Activated naive CD4-positive, alpha-beta T cell treated with anti-CD3 and anti-CD28 coated beads, Interleukin-2, amount 10 ng/mL, durations not matched to agents 7 days and 5 days (primary cell): Measurements from ENCODE around the gene GAREM1.

Source experiments
- CTCF ChIA-PET: fragments of 350-600 bp; sonication (Branson Sonifier 250); formaldehyde crosslinking; loops from one replicate; lab custom pipeline; 2021; ENCODE audit warnings: antibody characterized with exemption; lab: Charles Lee
- DNase-seq: peaks from one replicate; pipeline ENCODE4 v3.0.0-alpha.2; 2020
- H3K27ac Mint-ChIP-seq: one replicate; pipeline ENCODE4 v1.8.0; 2021; ENCODE audit warnings: mild to moderate bottlenecking, moderate library complexity, mixed read lengths
- H3K27me3 Mint-ChIP-seq: one replicate; pipeline ENCODE4 v1.8.0; 2021; ENCODE audit warnings: mild to moderate bottlenecking, mixed read lengths
- H3K36me3 Mint-ChIP-seq: one replicate; pipeline ENCODE4 v1.8.0; 2021; ENCODE audit warnings: mixed read lengths
- H3K4me1 Mint-ChIP-seq: one replicate; pipeline ENCODE4 v1.8.0; 2021; ENCODE audit warnings: mixed read lengths
- H3K4me3 Mint-ChIP-seq: one replicate; pipeline ENCODE4 v1.8.0; 2021; ENCODE audit warnings: mild to moderate bottlenecking, moderate library complexity, mixed read lengths
- H3K9me3 Mint-ChIP-seq: one replicate; pipeline ENCODE4 v1.8.0; 2021; ENCODE audit warnings: mixed read lengths

GAREM1 gene

GRCh38 chr18:32333781-32334180 lies 136.9 kb downstream of the GAREM1 start:
- no peak for DNase-seq
- H3K27ac Mint-ChIP-seq: no peak overlapping the region

GRCh38 chr18:32332708-32333107 lies 138.0 kb downstream of the GAREM1 start:
- DNase-seq: no peak
- no peaks in the 10 kb centered on the region for H3K9me3 Mint-ChIP-seq
- CTCF ChIA-PET: interaction anchor here (0.7 kb wide), 1 partner anchor 1252 kb away, joined by 3 read pairs; no protein-coding TSS in a partner anchor

More at GRCh38 chr18:32333781-32334180, 136.9 kb downstream of the GAREM1 start:
- no peaks in the 10 kb centered on the region for H3K36me3 Mint-ChIP-seq
- no peaks in the 10 kb centered on the region for H3K9me3 Mint-ChIP-seq
- no peaks in the 10 kb centered on the region for H3K27me3 Mint-ChIP-seq
- no peak overlapping the region for H3K4me3 Mint-ChIP-seq
- H3K4me1 Mint-ChIP-seq: no peaks in the 10 kb centered on the region
- CTCF ChIA-PET: no interaction called here

GRCh38 chr18:32328974-32329373 lies 141.7 kb downstream of the GAREM1 start:
- DNase-seq: no peak
- Mint-ChIP-seq H3K27ac (no peak overlapping the region), H3K36me3 (no peaks in the 10 kb centered on the region), H3K4me1 (no peaks in the 10 kb centered on the region), H3K27me3 (no peaks in the 10 kb centered on the region), H3K4me3 (no peak overlapping the region), H3K9me3 (no peaks in the 10 kb centered on the region)
- CTCF ChIA-PET: no interaction called here

More at GRCh38 chr18:32332708-32333107, 138.0 kb downstream of the GAREM1 start:
- no peak overlapping the region for H3K27ac Mint-ChIP-seq
- H3K27me3 Mint-ChIP-seq: no peaks in the 10 kb centered on the region
- no peaks in the 10 kb centered on the region for H3K36me3 Mint-ChIP-seq
- no peak overlapping the region for H3K4me3 Mint-ChIP-seq
- no peaks in the 10 kb centered on the region for H3K4me1 Mint-ChIP-seq

- Mint-ChIP-seq H3K36me3 (no peaks in the 10 kb centered on the region), H3K27me3 (no peaks in the 10 kb centered on the region), H3K27ac (no peak overlapping the region), H3K9me3 (no peaks in the 10 kb centered on the region), H3K4me1 (no peaks in the 10 kb centered on the region), H3K4me3 (no peak overlapping the region)
- CTCF ChIA-PET: no interaction called here
- DNase-seq: no peak
These were observed 142.3 kb downstream of the GAREM1 start for GRCh38 chr18:32328379-32328778.

- Mint-ChIP-seq H3K4me3 (no peak overlapping the region), H3K36me3 (no peaks in the 10 kb centered on the region), H3K9me3 (no peaks in the 10 kb centered on the region), H3K27me3 (no peaks in the 10 kb centered on the region), H3K4me1 (no peaks in the 10 kb centered on the region), H3K27ac (no peak overlapping the region)
- DNase-seq: no peak
- CTCF ChIA-PET: no interaction called here
These were observed 144.0 kb downstream of the GAREM1 start for GRCh38 chr18:32326450-32327308.

GRCh38 chr18:32324181-32324580 lies 146.5 kb downstream of the GAREM1 start:
- Mint-ChIP-seq H3K4me3 (no peak overlapping the region), H3K36me3 (no peaks in the 10 kb centered on the region), H3K27me3 (no peaks in the 10 kb centered on the region), H3K27ac (no peak overlapping the region), H3K4me1 (no peaks in the 10 kb centered on the region), H3K9me3 (no peaks in the 10 kb centered on the region)
- CTCF ChIA-PET: no interaction called here
- no peak for DNase-seq

- H3K9me3 Mint-ChIP-seq: no peaks in the 10 kb centered on the region
- no peak overlapping the region for H3K4me3 Mint-ChIP-seq
- no peaks in the 10 kb centered on the region for H3K27me3 Mint-ChIP-seq
- no peak for DNase-seq
- no peaks in the 10 kb centered on the region for H3K4me1 Mint-ChIP-seq
- no peak overlapping the region for H3K27ac Mint-ChIP-seq
- H3K36me3 Mint-ChIP-seq: no peaks in the 10 kb centered on the region
- CTCF ChIA-PET: no interaction called here
These were observed 148.9 kb downstream of the GAREM1 start for GRCh38 chr18:32321826-32322225.

- Mint-ChIP-seq H3K4me1 (no peaks in the 10 kb centered on the region), H3K36me3 (no peaks in the 10 kb centered on the region), H3K9me3 (no peaks in the 10 kb centered on the region), H3K27me3 (no peaks in the 10 kb centered on the region), H3K4me3 (no peak overlapping the region), H3K27ac (no peak overlapping the region)
- DNase-seq: no peak
- CTCF ChIA-PET: no interaction called here
These were observed 151.6 kb downstream of the GAREM1 start for GRCh38 chr18:32319084-32319483.

- Mint-ChIP-seq H3K9me3 (no peaks in the 10 kb centered on the region), H3K4me1 (no peaks in the 10 kb centered on the region), H3K27ac (no peak overlapping the region), H3K4me3 (no peak overlapping the region), H3K27me3 (no peaks in the 10 kb centered on the region), H3K36me3 (no peaks in the 10 kb centered on the region)
- DNase-seq: no peak
- CTCF ChIA-PET: no interaction called here
These were observed 152.1 kb downstream of the GAREM1 start for GRCh38 chr18:32318581-32318980.

GRCh38 chr18:32317651-32318050 lies 153.0 kb downstream of the GAREM1 start:
- Mint-ChIP-seq H3K27me3 (no peaks in the 10 kb centered on the region), H3K4me3 (no peak overlapping the region), H3K36me3 (no peaks in the 10 kb centered on the region), H3K27ac (no peak overlapping the region), H3K4me1 (no peaks in the 10 kb centered on the region), H3K9me3 (no peaks in the 10 kb centered on the region)
- no peak for DNase-seq
- CTCF ChIA-PET: interaction anchor here (1.1 kb wide), 1 partner anchor 157 kb away, joined by 3 read pairs; no protein-coding TSS in a partner anchor

- CTCF ChIA-PET: no interaction called here
- H3K36me3 Mint-ChIP-seq: no peaks in the 10 kb centered on the region
- no peak overlapping the region for H3K27ac Mint-ChIP-seq
- H3K4me3 Mint-ChIP-seq: no peak overlapping the region
- H3K9me3 Mint-ChIP-seq: no peaks in the 10 kb centered on the region
- H3K4me1 Mint-ChIP-seq: no peaks in the 10 kb centered on the region
- DNase-seq: no peak
- H3K27me3 Mint-ChIP-seq: no peaks in the 10 kb centered on the region
These were observed 154.8 kb downstream of the GAREM1 start for GRCh38 chr18:32315881-32316280.

- Mint-ChIP-seq H3K27me3 (no peaks in the 10 kb centered on the region), H3K9me3 (no peaks in the 10 kb centered on the region), H3K4me3 (no peak overlapping the region), H3K27ac (no peak overlapping the region), H3K4me1 (no peaks in the 10 kb centered on the region), H3K36me3 (no peaks in the 10 kb centered on the region)
- no peak for DNase-seq
- CTCF ChIA-PET: no interaction called here
These were observed 159.9 kb downstream of the GAREM1 start for GRCh38 chr18:32310774-32311173.

GRCh38 chr18:32310101-32310500 lies 160.6 kb downstream of the GAREM1 start:
- Mint-ChIP-seq H3K9me3 (no peaks in the 10 kb centered on the region), H3K36me3 (no peaks in the 10 kb centered on the region), H3K27me3 (no peaks in the 10 kb centered on the region), H3K4me3 (no peak overlapping the region), H3K27ac (no peak overlapping the region), H3K4me1 (no peaks in the 10 kb centered on the region)
- no peak for DNase-seq
- CTCF ChIA-PET: interaction anchor here (1.4 kb wide), 1 partner anchor 21 kb away, joined by 4 read pairs; no protein-coding TSS in a partner anchor

- H3K27me3 Mint-ChIP-seq: no peaks in the 10 kb centered on the region
- no peak overlapping the region for H3K4me3 Mint-ChIP-seq
- no peak overlapping the region for H3K27ac Mint-ChIP-seq
- H3K4me1 Mint-ChIP-seq: no peaks in the 10 kb centered on the region
- CTCF ChIA-PET: no interaction called here
- H3K9me3 Mint-ChIP-seq: no peaks in the 10 kb centered on the region
- no peaks in the 10 kb centered on the region for H3K36me3 Mint-ChIP-seq
- no peak for DNase-seq
These were observed 162.1 kb downstream of the GAREM1 start for GRCh38 chr18:32308493-32309120.

- no peak for DNase-seq
- H3K36me3 Mint-ChIP-seq: no peaks in the 10 kb centered on the region
- CTCF ChIA-PET: interaction anchor here (0.6 to 0.8 kb wide), 2 partner anchors 10 to 14 kb away, joined by 3 to 4 read pairs; no protein-coding TSS in a partner anchor
- no peaks in the 10 kb centered on the region for H3K27me3 Mint-ChIP-seq
- no peaks in the 10 kb centered on the region for H3K4me1 Mint-ChIP-seq
- H3K4me3 Mint-ChIP-seq: no peak overlapping the region
- H3K9me3 Mint-ChIP-seq: no peaks in the 10 kb centered on the region
- H3K27ac Mint-ChIP-seq: no peak overlapping the region
These were observed 167.3 kb downstream of the GAREM1 start for GRCh38 chr18:32303400-32303799.
